ENCODE results near the gene SIRT4. TPM values are rescaled to one million over a fixed set of nuclear protein-coding genes. Genes with fewer than 3 reads are reported as not detected.

Gene SIRT4
- total RNA-seq, 1 donor from 2014 or later, result 1.0 TPM

GRCh38 chr12:120350576-120351350 is 48.6 kb downstream of the SIRT4 start:
- intact Hi-C loops (cut with micrococcal nuclease), result no loop called here
- H3K4me1 Mint-ChIP-seq (ENCODE audit: low read depth), result no peaks in the 10 kb centered on the region
- H3K27me3 Mint-ChIP-seq (ENCODE audit: insufficient read depth), result peaks cover 3% of the 10 kb centered on the region
- H3K36me3 Mint-ChIP-seq (ENCODE audit: low read depth), result no peaks in the 10 kb centered on the region
- H3K9me3 Mint-ChIP-seq, result no peaks in the 10 kb centered on the region
- DNase-seq (ENCODE audit: low spot score), result no peak
- H3K4me3 Mint-ChIP-seq, result no peak overlapping the region
- H3K27ac Mint-ChIP-seq, result no peak overlapping the region

DNA sequence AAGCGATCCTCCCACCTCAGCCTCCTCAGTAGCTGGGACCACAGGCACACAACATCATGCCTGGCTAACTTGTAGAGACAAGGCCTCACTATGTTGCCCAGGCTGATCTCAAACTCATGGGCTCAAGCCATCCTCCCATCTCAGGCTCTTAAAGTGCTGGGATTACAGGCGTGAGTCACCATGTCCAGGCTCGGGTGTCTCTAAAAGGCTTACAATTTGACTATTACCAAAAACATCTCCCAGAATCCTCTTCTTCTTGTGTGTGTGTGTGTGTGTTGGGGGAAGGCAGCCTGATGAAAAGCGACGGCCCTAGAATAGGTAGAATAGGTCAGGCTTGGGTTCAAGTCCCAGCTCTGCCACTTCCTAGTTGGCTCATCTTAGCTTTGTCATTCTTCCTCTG is 50.0 kb downstream of the SIRT4 start:
- Mint-ChIP-seq H3K9me3 (no peaks in the 10 kb centered on the region), H3K27me3 (ENCODE audit: insufficient read depth) (peaks cover 6% of the 10 kb centered on the region), H3K36me3 (ENCODE audit: low read depth) (no peaks in the 10 kb centered on the region), H3K4me1 (ENCODE audit: low read depth) (no peaks in the 10 kb centered on the region), H3K4me3 (no peak overlapping the region), H3K27ac (no peak overlapping the region)
- no peak for DNase-seq (ENCODE audit: low spot score)
- intact Hi-C loops (cut with micrococcal nuclease), result no loop called here

DNA sequence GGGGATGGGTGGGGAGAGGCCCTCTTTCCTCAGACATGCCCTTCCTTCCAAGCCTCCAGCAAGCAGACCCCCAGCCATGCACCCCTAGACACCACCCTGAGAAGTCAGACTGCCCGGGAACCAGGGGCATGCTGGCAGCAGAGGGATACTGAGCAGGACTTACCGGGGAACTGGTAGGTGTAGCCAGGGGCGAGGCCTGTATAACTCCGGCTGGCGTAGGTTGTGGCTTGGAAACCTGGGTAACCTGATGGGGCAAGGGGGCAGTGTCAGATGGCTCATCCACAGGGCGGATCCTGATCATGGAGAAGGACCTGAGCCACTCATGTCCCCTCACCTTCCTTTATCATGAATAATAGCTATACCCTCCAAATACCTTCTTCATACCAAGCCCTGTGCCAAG is 51.0 kb downstream of the SIRT4 start:
- Mint-ChIP-seq H3K27ac (no peak overlapping the region), H3K4me3 (no peak overlapping the region), H3K9me3 (no peaks in the 10 kb centered on the region), H3K4me1 (ENCODE audit: low read depth) (no peaks in the 10 kb centered on the region), H3K27me3 (ENCODE audit: insufficient read depth) (peaks cover 13% of the 10 kb centered on the region), H3K36me3 (ENCODE audit: low read depth) (no peaks in the 10 kb centered on the region)
- DNase-seq (ENCODE audit: low spot score), result no peak
- intact Hi-C loops (cut with micrococcal nuclease), result no loop called here

DNA sequence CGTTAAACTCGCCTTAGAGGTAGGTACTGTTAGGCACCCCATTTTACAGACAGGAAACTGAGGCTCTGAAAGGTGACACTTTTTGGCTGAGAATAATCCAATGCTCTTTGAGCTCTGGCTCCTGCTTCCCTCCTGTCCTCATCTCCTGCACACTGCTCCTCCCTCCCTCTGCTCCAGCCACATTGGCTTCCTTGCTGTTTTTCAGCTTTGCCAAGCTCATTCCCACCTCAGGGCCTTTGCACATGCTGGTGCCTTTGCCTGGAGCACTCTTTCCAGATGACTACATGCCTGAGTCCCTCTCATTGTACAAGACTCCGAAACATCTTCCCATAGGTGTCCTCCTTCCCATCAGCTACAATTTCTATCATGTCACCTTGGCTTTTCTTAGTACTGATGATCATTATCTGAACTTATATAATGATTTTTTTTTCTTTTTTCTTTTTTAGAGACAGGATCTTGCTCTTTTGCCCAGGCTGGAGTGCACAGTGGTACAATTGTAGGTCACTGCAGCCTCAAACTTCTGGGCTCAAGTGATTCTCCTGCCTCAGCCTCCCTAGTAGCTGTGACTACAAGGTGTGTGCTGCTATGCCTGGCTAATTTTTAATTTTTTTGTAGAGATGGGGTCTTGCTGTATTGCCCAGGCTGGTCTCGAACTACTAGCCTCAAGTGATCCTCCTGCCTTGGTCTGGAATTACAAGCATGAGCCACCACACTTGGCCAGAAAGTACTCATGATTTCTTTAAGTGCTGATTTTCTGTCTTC is 51.6 kb downstream of the SIRT4 start:
- Mint-ChIP-seq H3K36me3 (ENCODE audit: low read depth) (no peaks in the 10 kb centered on the region), H3K27ac (no peak overlapping the region), H3K4me3 (no peak overlapping the region), H3K4me1 (ENCODE audit: low read depth) (no peaks in the 10 kb centered on the region), H3K27me3 (ENCODE audit: insufficient read depth) (peaks cover 13% of the 10 kb centered on the region), H3K9me3 (no peaks in the 10 kb centered on the region)
- intact Hi-C loops (cut with micrococcal nuclease), result no loop called here
- no peak for DNase-seq (ENCODE audit: low spot score)

DNA sequence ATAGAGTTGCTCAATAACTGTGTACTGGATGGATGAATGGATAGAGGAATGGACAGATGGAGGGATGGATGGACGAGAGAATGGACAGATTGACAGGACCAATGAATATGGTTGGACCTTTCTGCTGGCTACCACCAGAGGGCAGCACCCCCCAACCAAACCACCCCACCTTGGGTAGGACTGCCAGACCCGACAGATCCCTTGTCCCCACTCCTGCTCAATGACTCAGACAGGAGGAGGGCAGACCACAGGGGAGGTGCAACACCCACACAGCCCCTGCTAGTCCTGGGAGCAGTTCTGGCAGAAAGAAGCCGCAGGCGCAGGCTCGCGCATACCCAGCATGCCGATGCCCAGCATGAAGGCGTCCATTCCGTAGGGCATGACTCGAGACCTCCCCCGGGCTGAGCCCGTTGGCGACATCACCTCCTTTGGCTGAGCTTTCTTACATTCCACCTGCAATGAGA is 54.5 kb downstream of the SIRT4 start:
- peak; percentile 49 for DNase-seq (ENCODE audit: low spot score)
- no peaks in the 10 kb centered on the region for H3K4me1 Mint-ChIP-seq (ENCODE audit: low read depth)
- H3K27me3 Mint-ChIP-seq (ENCODE audit: insufficient read depth), result peaks cover 27% of the 10 kb centered on the region
- no peaks in the 10 kb centered on the region for H3K36me3 Mint-ChIP-seq (ENCODE audit: low read depth)
- no peak overlapping the region for H3K4me3 Mint-ChIP-seq
- H3K27ac Mint-ChIP-seq, result no peak overlapping the region
- intact Hi-C loops (cut with micrococcal nuclease), result loop anchor here (1.0 to 2.0 kb wide), 5 partner anchors 31 to 140 kb away; partner anchors contain the start of genes COX6A1 and DYNLL1
- H3K9me3 Mint-ChIP-seq, result no peaks in the 10 kb centered on the region

DNA sequence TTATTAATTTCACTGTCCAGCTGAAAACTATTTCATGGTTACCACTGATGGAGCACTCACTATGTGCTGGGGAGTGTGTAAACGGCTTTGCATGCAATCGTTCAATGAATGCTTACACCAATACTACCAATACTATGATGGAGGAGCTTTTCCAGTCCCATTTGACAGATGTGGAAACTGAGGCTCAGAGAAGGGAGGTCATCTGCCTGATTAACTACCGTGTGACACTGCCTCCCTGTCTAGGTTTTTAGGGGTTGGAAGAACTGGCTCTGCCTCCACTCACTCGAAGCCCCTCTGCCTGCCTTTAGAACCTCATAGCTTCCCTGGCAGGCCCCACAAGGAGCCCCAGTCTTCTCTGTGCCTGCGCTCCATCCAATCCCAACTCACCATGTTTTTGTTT is 55.0 kb downstream of the SIRT4 start:
- no peaks in the 10 kb centered on the region for H3K9me3 Mint-ChIP-seq
- H3K27ac Mint-ChIP-seq, result no peak overlapping the region
- no peaks in the 10 kb centered on the region for H3K4me1 Mint-ChIP-seq (ENCODE audit: low read depth)
- no peak for DNase-seq (ENCODE audit: low spot score)
- H3K36me3 Mint-ChIP-seq (ENCODE audit: low read depth), result no peaks in the 10 kb centered on the region
- peaks cover 29% of the 10 kb centered on the region for H3K27me3 Mint-ChIP-seq (ENCODE audit: insufficient read depth)
- H3K4me3 Mint-ChIP-seq, result no peak overlapping the region
- intact Hi-C loops (cut with micrococcal nuclease), result loop anchor here (1.0 to 2.0 kb wide), 2 partner anchors 82 to 139 kb away; partner anchors contain the start of genes COX6A1 and DYNLL1

- no peak overlapping the region for H3K4me3 Mint-ChIP-seq
- intact Hi-C loops (cut with micrococcal nuclease), result no loop called here
- no peaks in the 10 kb centered on the region for H3K9me3 Mint-ChIP-seq
- H3K27me3 Mint-ChIP-seq (ENCODE audit: insufficient read depth), result peaks cover 37% of the 10 kb centered on the region
- no peak for DNase-seq (ENCODE audit: low spot score)
- no peaks in the 10 kb centered on the region for H3K4me1 Mint-ChIP-seq (ENCODE audit: low read depth)
- peaks cover 2% of the 10 kb centered on the region for H3K36me3 Mint-ChIP-seq (ENCODE audit: low read depth)
- no peak overlapping the region for H3K27ac Mint-ChIP-seq
These were observed 56.4 kb downstream of the SIRT4 start for GRCh38 chr12:120358412-120359100.

GRCh38 chr12:120359128-120359527 is 57.0 kb downstream of the SIRT4 start:
- peaks cover 41% of the 10 kb centered on the region for H3K27me3 Mint-ChIP-seq (ENCODE audit: insufficient read depth)
- no peak for DNase-seq (ENCODE audit: low spot score)
- no peaks in the 10 kb centered on the region for H3K4me1 Mint-ChIP-seq (ENCODE audit: low read depth)
- no peak overlapping the region for H3K4me3 Mint-ChIP-seq
- peaks cover 2% of the 10 kb centered on the region for H3K36me3 Mint-ChIP-seq (ENCODE audit: low read depth)
- H3K9me3 Mint-ChIP-seq, result no peaks in the 10 kb centered on the region
- intact Hi-C loops (cut with micrococcal nuclease), result no loop called here
- no peak overlapping the region for H3K27ac Mint-ChIP-seq

- H3K27ac Mint-ChIP-seq, result no peak overlapping the region
- no peak for DNase-seq (ENCODE audit: low spot score)
These were observed 59.5 kb downstream of the SIRT4 start for GRCh38 chr12:120361506-120362208.

More at GRCh38 chr12:120361506-120362208, 59.5 kb downstream of the SIRT4 start:
- intact Hi-C loops (cut with micrococcal nuclease), result no loop called here
- Mint-ChIP-seq H3K4me1 (ENCODE audit: low read depth) (no peaks in the 10 kb centered on the region), H3K36me3 (ENCODE audit: low read depth) (peaks cover 2% of the 10 kb centered on the region), H3K9me3 (no peaks in the 10 kb centered on the region), H3K4me3 (no peak overlapping the region), H3K27me3 (ENCODE audit: insufficient read depth) (peaks cover 60% of the 10 kb centered on the region)

Other genes with a start within 250 kb of the SIRT4 start
- 89.2 and 94.2 TPM in 2 replicates for gene RAB35, start 185.6 kb upstream of the SIRT4 start, total RNA-seq
- 164 and 173 TPM in 2 replicates for gene GCN1, start 107.6 kb upstream of the SIRT4 start, total RNA-seq
- 2,459 and 2,531 TPM in 2 replicates for gene RPLP0, start 101.2 kb upstream of the SIRT4 start, total RNA-seq
- gene PXN, start 36.6 kb upstream of the SIRT4 start, total RNA-seq, result 53.0 and 57.7 TPM in 2 replicates
- gene RNU4-2, start 10.4 kb upstream of the SIRT4 start, total RNA-seq, result 5,055 and 7,832 TPM in 2 replicates
- gene RNU4-1, start 9.1 kb upstream of the SIRT4 start, total RNA-seq, result 2,369 and 3,474 TPM in 2 replicates
- gene PLA2G1B, start 25.5 kb downstream of the SIRT4 start, total RNA-seq, result not detected in 2 replicates
- gene MSI1, start 66.8 kb downstream of the SIRT4 start, total RNA-seq, result 0.07 TPM in 1 of 2 replicates, not detected in the other
- 352 and 365 TPM in 2 replicates for gene COX6A1, start 135.8 kb downstream of the SIRT4 start, total RNA-seq
- gene TRIAP1, start 144.1 kb downstream of the SIRT4 start, total RNA-seq, result 50.7 and 55.7 TPM in 2 replicates
- 34.0 and 38.8 TPM in 2 replicates for gene GATC, start 144.1 kb downstream of the SIRT4 start, total RNA-seq
- 233 and 239 TPM in 2 replicates for gene SRSF9, start 167.4 kb downstream of the SIRT4 start, total RNA-seq
- 341 and 356 TPM in 2 replicates for gene DYNLL1, start 193.8 kb downstream of the SIRT4 start, total RNA-seq
- 27.8 and 29.8 TPM in 2 replicates for gene COQ5, start 226.8 kb downstream of the SIRT4 start, total RNA-seq
- gene RNF10, start 232.0 kb downstream of the SIRT4 start, total RNA-seq, result 170 and 181 TPM in 2 replicates